ENCODE results near the gene COL7A1. TPM values are rescaled to one million over a fixed set of nuclear protein-coding genes. Genes with fewer than 3 reads are reported as not detected.
A peak's percentile ranks its signal among the peaks of the same experiment; 100 is the strongest.

COL7A1 gene
- total and polyA plus RNA-seq, 2 of the 13 experiments (the other 11 are each of a cell fraction or from before 2014, with no cell fraction given), result 2.7 to 11.7 TPM

DNA sequence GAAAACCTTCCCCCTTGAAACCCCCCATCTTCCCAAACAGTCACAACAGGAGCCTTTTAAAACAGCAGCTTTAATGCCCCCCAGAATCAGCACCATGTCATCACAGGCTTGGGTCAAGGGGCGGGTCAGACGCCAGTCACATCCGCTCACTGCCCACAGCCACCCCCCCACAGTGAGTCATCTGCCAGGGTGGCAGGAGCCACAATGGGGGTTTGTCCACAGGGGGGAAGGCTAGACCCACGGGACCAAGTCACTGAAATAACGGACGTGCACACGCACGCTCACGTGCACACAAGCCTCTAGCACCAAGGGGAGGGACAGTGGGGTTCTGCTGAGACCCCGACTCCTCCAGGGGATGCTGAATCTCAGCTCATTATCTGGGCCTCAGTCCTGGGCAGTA is 31.1 kb downstream of the COL7A1 start:
- WGBS (ENCODE audit: low lambda C conversion rate), result 52% methylated on average over 10 of the region's 10 CpGs
- H3K36me3 ChIP-seq (replicated peaks in 1 of 2; ENCODE audit: control insufficient read depth in 1 of 2, insufficient read depth in 2 of 2, low read length in 2 of 2), result no peaks in the 10 kb centered on the region
- in situ Hi-C loops (cut with HindIII; ENCODE audit: extremely low pct_ligation_motif_present, low pct_unique_long_range_greater_than_20kb) (no loop called here), intact Hi-C loops (cut with micrococcal nuclease; ENCODE audit: unreplicated experiment) (no loop called here)
- ATAC-seq, result no peak
- H3K4me1 ChIP-seq (ENCODE audit: insufficient read depth, low read length), result peaks cover 94% of the 10 kb centered on the region
- no peaks in the 10 kb centered on the region for H3K9me3 ChIP-seq (ENCODE audit: low read length)
- H3K27me3 ChIP-seq (ENCODE audit: control insufficient read depth in 1 of 2, insufficient read depth in 2 of 2, low read length in 2 of 2), result no peaks in the 10 kb centered on the region; a peak in 1 of 5 replicates
- ChIA-PET CTCF (ENCODE audit: low intra/inter-chr PET ratio, low total read pairs) (no interaction called here), POLR2A (interaction anchor here (0.6 to 0.7 kb wide), 2 partner anchors 51 to 60 kb away, joined by 3 to 4 read pairs; no protein-coding TSS in a partner anchor)
- H3K79me2 ChIP-seq (ENCODE audit: insufficient read depth, low read length), result no peaks in the 10 kb centered on the region
- peak; percentile 58 for DNase-seq (ENCODE audit: low spot score)
- H3K9ac ChIP-seq (ENCODE audit: insufficient read depth, low read depth, low read length), result no peak overlapping the region
- peak overlapping the region; percentile 30 for H3K4me2 ChIP-seq (ENCODE audit: low read depth, low read length)
- FAIRE-seq, result no peak
- H4K20me1 ChIP-seq (ENCODE audit: insufficient read depth, low read length), result no peaks in the 10 kb centered on the region
- H3K4me3 ChIP-seq (replicated peaks in 1 of 3; ENCODE audit: insufficient read depth in 1 of 3, low read depth in 2 of 3, low read length in 3 of 3), result no peak overlapping the region
- H2AFZ ChIP-seq (ENCODE audit: low read length), result no peak overlapping the region
- BruUV-seq (replicated peaks), result no TSS peak
- no peak overlapping the region for H3K27ac ChIP-seq (ENCODE audit: extremely low read length, insufficient read depth, low read length)
- TF ChIP-seq, protein P1, sequence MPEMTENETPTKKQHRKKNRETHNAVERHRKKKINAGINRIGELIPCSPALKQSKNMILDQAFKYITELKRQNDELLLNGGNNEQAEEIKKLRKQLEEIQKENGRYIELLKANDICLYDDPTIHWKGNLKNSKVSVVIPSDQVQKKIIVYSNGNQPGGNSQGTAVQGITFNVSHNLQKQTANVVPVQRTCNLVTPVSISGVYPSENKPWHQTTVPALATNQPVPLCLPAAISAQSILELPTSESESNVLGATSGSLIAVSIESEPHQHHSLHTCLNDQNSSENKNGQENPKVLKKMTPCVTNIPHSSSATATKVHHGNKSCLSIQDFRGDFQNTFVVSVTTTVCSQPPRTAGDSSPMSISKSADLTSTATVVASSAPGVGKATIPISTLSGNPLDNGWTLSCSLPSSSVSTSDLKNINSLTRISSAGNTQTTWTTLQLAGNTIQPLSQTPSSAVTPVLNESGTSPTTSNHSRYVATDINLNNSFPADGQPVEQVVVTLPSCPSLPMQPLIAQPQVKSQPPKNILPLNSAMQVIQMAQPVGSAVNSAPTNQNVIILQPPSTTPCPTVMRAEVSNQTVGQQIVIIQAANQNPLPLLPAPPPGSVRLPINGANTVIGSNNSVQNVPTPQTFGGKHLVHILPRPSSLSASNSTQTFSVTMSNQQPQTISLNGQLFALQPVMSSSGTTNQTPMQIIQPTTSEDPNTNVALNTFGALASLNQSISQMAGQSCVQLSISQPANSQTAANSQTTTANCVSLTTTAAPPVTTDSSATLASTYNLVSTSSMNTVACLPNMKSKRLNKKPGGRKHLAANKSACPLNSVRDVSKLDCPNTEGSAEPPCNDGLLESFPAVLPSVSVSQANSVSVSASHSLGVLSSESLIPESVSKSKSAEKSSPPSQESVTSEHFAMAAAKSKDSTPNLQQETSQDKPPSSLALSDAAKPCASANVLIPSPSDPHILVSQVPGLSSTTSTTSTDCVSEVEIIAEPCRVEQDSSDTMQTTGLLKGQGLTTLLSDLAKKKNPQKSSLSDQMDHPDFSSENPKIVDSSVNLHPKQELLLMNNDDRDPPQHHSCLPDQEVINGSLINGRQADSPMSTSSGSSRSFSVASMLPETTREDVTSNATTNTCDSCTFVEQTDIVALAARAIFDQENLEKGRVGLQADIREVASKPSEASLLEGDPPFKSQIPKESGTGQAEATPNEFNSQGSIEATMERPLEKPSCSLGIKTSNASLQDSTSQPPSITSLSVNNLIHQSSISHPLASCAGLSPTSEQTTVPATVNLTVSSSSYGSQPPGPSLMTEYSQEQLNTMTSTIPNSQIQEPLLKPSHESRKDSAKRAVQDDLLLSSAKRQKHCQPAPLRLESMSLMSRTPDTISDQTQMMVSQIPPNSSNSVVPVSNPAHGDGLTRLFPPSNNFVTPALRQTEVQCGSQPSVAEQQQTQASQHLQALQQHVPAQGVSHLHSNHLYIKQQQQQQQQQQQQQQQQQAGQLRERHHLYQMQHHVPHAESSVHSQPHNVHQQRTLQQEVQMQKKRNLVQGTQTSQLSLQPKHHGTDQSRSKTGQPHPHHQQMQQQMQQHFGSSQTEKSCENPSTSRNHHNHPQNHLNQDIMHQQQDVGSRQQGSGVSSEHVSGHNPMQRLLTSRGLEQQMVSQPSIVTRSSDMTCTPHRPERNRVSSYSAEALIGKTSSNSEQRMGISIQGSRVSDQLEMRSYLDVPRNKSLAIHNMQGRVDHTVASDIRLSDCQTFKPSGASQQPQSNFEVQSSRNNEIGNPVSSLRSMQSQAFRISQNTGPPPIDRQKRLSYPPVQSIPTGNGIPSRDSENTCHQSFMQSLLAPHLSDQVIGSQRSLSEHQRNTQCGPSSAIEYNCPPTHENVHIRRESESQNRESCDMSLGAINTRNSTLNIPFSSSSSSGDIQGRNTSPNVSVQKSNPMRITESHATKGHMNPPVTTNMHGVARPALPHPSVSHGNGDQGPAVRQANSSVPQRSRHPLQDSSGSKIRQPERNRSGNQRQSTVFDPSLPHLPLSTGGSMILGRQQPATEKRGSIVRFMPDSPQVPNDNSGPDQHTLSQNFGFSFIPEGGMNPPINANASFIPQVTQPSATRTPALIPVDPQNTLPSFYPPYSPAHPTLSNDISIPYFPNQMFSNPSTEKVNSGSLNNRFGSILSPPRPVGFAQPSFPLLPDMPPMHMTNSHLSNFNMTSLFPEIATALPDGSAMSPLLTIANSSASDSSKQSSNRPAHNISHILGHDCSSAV (CRISPR knock-in tag; IDR thresholded peaks at IDR 0.05; ENCODE audit: borderline replicate concordance), result no peak
- no peak for TF ChIP-seq ZNF510 (CRISPR knock-in tag; IDR thresholded peaks at IDR 0.05; ENCODE audit: low read depth)
- TF ChIP-seq, protein P2, sequence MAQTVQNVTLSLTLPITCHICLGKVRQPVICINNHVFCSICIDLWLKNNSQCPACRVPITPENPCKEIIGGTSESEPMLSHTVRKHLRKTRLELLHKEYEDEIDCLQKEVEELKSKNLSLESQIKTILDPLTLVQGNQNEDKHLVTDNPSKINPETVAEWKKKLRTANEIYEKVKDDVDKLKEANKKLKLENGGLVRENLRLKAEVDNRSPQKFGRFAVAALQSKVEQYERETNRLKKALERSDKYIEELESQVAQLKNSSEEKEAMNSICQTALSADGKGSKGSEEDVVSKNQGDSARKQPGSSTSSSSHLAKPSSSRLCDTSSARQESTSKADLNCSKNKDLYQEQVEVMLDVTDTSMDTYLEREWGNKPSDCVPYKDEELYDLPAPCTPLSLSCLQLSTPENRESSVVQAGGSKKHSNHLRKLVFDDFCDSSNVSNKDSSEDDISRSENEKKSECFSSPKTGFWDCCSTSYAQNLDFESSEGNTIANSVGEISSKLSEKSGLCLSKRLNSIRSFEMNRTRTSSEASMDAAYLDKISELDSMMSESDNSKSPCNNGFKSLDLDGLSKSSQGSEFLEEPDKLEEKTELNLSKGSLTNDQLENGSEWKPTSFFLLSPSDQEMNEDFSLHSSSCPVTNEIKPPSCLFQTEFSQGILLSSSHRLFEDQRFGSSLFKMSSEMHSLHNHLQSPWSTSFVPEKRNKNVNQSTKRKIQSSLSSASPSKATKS (CRISPR knock-in tag; IDR thresholded peaks at IDR 0.05), result no peak
- TF ChIP-seq, protein P3, sequence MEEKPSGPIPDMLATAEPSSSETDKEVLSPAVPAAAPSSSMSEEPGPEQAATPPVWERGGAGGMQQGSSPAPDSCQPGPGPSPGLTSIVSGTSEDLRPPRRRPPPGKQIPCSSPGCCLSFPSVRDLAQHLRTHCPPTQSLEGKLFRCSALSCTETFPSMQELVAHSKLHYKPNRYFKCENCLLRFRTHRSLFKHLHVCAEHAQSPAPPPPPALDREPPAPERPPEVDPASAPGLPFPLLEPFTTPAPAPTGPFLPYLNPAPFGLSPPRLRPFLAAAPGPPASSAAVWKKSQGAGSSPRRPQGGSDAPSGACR (CRISPR knock-in tag; IDR thresholded peaks at IDR 0.05), result no peak
- TF ChIP-seq, protein P4, sequence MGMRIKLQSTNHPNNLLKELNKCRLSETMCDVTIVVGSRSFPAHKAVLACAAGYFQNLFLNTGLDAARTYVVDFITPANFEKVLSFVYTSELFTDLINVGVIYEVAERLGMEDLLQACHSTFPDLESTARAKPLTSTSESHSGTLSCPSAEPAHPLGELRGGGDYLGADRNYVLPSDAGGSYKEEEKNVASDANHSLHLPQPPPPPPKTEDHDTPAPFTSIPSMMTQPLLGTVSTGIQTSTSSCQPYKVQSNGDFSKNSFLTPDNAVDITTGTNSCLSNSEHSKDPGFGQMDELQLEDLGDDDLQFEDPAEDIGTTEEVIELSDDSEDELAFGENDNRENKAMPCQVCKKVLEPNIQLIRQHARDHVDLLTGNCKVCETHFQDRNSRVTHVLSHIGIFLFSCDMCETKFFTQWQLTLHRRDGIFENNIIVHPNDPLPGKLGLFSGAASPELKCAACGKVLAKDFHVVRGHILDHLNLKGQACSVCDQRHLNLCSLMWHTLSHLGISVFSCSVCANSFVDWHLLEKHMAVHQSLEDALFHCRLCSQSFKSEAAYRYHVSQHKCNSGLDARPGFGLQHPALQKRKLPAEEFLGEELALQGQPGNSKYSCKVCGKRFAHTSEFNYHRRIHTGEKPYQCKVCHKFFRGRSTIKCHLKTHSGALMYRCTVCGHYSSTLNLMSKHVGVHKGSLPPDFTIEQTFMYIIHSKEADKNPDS (CRISPR knock-in tag; IDR thresholded peaks at IDR 0.05), result no peak
- TF ChIP-seq ZIK1 (CRISPR knock-in tag; IDR thresholded peaks at IDR 0.05; ENCODE audit: borderline replicate concordance, low read depth), result no peak
- TF ChIP-seq, protein P5, sequence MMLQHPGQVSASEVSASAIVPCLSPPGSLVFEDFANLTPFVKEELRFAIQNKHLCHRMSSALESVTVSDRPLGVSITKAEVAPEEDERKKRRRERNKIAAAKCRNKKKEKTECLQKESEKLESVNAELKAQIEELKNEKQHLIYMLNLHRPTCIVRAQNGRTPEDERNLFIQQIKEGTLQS (CRISPR knock-in tag; IDR thresholded peaks at IDR 0.05), result peak; percentile 44; the same call in 1 of the 2 replicates
- no peak for TF ChIP-seq CBX5 (CRISPR knock-in tag; IDR thresholded peaks at IDR 0.05; ENCODE audit: borderline replicate concordance)

All from HepG2 (cell line).